Measurements from ENCODE around the gene IGLL1. TPM values are rescaled to one million over a fixed set of nuclear protein-coding genes. Genes with fewer than 3 reads are reported as not detected.
"Not testable (repeated sequence)": the region's sequence is repeated elsewhere in the genome, so short reads cannot be mapped to it uniquely, and the experiment has no call there.

IGLL1 gene
- total and polyA plus RNA-seq, 12 donors = 0.17 to 0.48 TPM; not detected in 10

DNA sequence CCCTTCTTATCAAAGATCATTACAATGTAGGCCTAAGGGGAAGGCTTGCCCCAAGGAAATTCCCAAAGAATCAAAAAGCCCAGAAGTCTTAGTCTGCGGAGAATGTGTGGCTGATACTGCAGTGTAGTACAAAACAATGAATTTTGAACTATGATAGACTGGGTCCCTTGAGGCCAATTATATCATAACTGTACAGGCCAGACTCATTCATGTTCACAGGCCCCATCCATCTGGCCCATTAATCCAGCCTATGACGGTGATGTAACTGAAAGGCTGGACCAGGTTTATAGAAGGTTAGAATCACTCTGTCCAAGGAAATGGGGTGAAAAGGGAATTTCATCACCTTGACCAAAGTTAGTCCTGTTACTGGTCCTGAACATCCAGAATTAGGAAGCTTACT is 35.2 kb downstream of the IGLL1 start:
- no peak overlapping the region for H3K4me3 ChIP-seq
- TF ChIP-seq POLR2A (IDR thresholded peaks at IDR 0.05) = no peak
- TF ChIP-seq, protein P1, sequence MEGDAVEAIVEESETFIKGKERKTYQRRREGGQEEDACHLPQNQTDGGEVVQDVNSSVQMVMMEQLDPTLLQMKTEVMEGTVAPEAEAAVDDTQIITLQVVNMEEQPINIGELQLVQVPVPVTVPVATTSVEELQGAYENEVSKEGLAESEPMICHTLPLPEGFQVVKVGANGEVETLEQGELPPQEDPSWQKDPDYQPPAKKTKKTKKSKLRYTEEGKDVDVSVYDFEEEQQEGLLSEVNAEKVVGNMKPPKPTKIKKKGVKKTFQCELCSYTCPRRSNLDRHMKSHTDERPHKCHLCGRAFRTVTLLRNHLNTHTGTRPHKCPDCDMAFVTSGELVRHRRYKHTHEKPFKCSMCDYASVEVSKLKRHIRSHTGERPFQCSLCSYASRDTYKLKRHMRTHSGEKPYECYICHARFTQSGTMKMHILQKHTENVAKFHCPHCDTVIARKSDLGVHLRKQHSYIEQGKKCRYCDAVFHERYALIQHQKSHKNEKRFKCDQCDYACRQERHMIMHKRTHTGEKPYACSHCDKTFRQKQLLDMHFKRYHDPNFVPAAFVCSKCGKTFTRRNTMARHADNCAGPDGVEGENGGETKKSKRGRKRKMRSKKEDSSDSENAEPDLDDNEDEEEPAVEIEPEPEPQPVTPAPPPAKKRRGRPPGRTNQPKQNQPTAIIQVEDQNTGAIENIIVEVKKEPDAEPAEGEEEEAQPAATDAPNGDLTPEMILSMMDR (IDR thresholded peaks at IDR 0.05) = no peak
- 91 to 100% (median 93%) methylated on average over 2 of the region's 2 CpGs for WGBS, 4 donors
- H3K9me3 ChIP-seq (replicated peaks in 1 of 3) = no peaks in the 10 kb centered on the region
- H3K27me3 ChIP-seq = no peaks in the 10 kb centered on the region
- H3K36me3 ChIP-seq (replicated peaks in 1 of 2) = no peaks in the 10 kb centered on the region
- H3K4me1 ChIP-seq (replicated peaks in 1 of 2) = peaks cover 0 to 4% of the 10 kb centered on the region in 2 donors
- DNase-seq = no peak
- no peak overlapping the region for H3K27ac ChIP-seq
- intact Hi-C loops (cut with DNase I) = no loop called here

GRCh38 chr22:23543506-23544000 is 36.5 kb downstream of the IGLL1 start:
- 60 to 70% (median 70%) methylated on average over 1 of the region's 1 CpG for WGBS, 4 donors
- intact Hi-C loops (cut with DNase I) = not testable (repeated sequence)

DNA sequence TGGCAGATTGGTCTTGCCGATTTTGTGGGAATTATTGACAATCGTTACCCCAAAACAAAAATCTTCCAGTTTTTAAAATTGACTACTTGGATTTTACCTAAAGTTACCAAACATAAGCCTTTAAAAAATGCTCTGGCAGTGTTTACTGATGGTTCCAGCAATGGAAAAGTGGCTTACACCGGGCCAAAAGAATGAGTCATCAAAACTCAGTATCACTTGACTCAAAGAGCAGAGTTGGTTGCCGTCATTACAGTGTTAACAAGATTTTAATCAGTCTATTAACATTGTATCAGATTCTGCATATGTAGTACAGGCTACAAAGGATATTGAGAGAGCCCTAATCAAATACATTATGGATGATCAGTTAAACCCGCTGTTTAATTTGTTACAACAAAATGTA is 37.2 kb downstream of the IGLL1 start:
- H3K4me3 ChIP-seq = no peak overlapping the region
- H3K27me3 ChIP-seq = no peaks in the 10 kb centered on the region
- intact Hi-C loops (cut with DNase I) = no loop called here
- TF ChIP-seq POLR2A (IDR thresholded peaks at IDR 0.05) = no peak
- TF ChIP-seq, protein P1 (IDR thresholded peaks at IDR 0.05) = no peak
- peak in 1 of 7 donors; percentile 12 for DNase-seq
- H3K27ac ChIP-seq = no peak overlapping the region
- no peaks in the 10 kb centered on the region for H3K9me3 ChIP-seq (replicated peaks in 1 of 3)
- WGBS, 4 donors = 48 to 54% (median 51%) methylated on average over 5 of the region's 5 CpGs
- H3K36me3 ChIP-seq (replicated peaks in 1 of 2) = no peaks in the 10 kb centered on the region
- peaks cover 0 to 8% of the 10 kb centered on the region in 2 donors for H3K4me1 ChIP-seq (replicated peaks in 1 of 2)

More at GRCh38 chr22:23543506-23544000, 36.5 kb downstream of the IGLL1 start:
- not testable (repeated sequence) for DNase-seq; H3K4me3 ChIP-seq; H3K9me3 ChIP-seq (replicated peaks in 1 of 3); H3K27me3 ChIP-seq; H3K4me1 ChIP-seq (replicated peaks in 1 of 2); H3K36me3 ChIP-seq (replicated peaks in 1 of 2)
- peak overlapping the region in 1 of 5 donors; percentile 30 for H3K27ac ChIP-seq

DNA sequence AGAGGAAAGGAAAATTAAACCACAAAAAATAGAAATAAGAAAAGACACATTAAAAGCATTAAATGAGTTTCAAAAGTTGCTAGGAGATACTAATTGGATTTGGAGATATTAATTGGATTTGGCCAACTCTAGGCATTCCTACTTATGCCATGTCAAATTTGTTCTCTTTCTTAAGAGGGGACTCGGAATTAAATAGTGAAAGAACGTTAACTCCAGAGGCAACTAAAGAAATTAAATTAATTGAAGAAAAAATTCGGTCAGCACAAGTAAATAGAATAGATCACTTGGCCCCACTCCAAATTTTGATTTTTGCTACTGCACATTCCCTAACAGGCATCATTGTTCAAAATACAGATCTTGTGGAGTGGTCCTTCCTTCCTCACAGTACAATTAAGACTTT is 37.7 kb downstream of the IGLL1 start:
- H3K27me3 ChIP-seq; H3K4me1 ChIP-seq (replicated peaks in 1 of 2); H3K9me3 ChIP-seq (replicated peaks in 1 of 3); DNase-seq; H3K27ac ChIP-seq; H3K36me3 ChIP-seq (replicated peaks in 1 of 2); H3K4me3 ChIP-seq; intact Hi-C loops (cut with DNase I): not testable (repeated sequence)
- WGBS, 4 donors = 42 to 51% (median 46%) methylated on average over 3 of the region's 3 CpGs

- DNase-seq = peak in 1 of 7 donors; percentile 17
- H3K9me3 ChIP-seq (replicated peaks in 1 of 3); H3K4me1 ChIP-seq (replicated peaks in 1 of 2); H3K36me3 ChIP-seq (replicated peaks in 1 of 2); H3K27me3 ChIP-seq; H3K27ac ChIP-seq; intact Hi-C loops (cut with DNase I); H3K4me3 ChIP-seq: not testable (repeated sequence)
- WGBS, 4 donors = 4 to 7% (median 5%) methylated on average over 7 of the region's 7 CpGs
- TF ChIP-seq, protein P1 (IDR thresholded peaks at IDR 0.05) = peak; percentile 48 to 78 (median 62)
Measured at GRCh38 chr22:23541849-23542281, 38.2 kb downstream of the IGLL1 start.

GRCh38 chr22:23540837-23541236 is 39.3 kb downstream of the IGLL1 start:
- 56 to 68% (median 58%) methylated on average over 4 to 5 of the region's 5 CpGs for WGBS, 4 donors
- H3K27ac ChIP-seq; intact Hi-C loops (cut with DNase I); H3K27me3 ChIP-seq; H3K4me1 ChIP-seq (replicated peaks in 1 of 2); H3K36me3 ChIP-seq (replicated peaks in 1 of 2); H3K9me3 ChIP-seq (replicated peaks in 1 of 3); H3K4me3 ChIP-seq: not testable (repeated sequence)
- peak in 1 of 7 donors; percentile 16 for DNase-seq

GRCh38 chr22:23539839-23540198 is 40.3 kb downstream of the IGLL1 start:
- H3K36me3 ChIP-seq (replicated peaks in 1 of 2); H3K27me3 ChIP-seq; H3K4me1 ChIP-seq (replicated peaks in 1 of 2); H3K9me3 ChIP-seq (replicated peaks in 1 of 3); DNase-seq; H3K27ac ChIP-seq; H3K4me3 ChIP-seq: not testable (repeated sequence)
- whole genome bisulfite sequencing, 4 donors = 8 to 21% (median 16%) methylated on average over 4 to 7 of the region's 7 CpGs
- intact Hi-C loops (cut with DNase I) = loop anchor here (5.0 to 10.0 kb wide), 3 partner anchors 135 to 235 kb away; no protein-coding TSS in a partner anchor

All from adrenal gland (tissue), 12 donors.